Transverse colon (tissue), 4 donors: ENCODE data around the gene POLK.

Experiments
- EP300 ChIP-seq: sonication (generic); formaldehyde crosslinking; IDR thresholded peaks from one replicate; pipeline ENCODE4 v1.6.1; 2017; ENCODE audit warnings: antibody characterized with exemption, low read depth
- POLR2A ChIP-seq: fragments of 450-650 bp; IDR thresholded peaks from one replicate; pipeline ENCODE4 v1.6.1; 2016; ENCODE audit warnings: antibody characterized with exemption, mild to moderate bottlenecking, moderate library complexity
- POLR2AphosphoS5 ChIP-seq, 3 donors: sonication (generic); formaldehyde crosslinking; IDR thresholded peaks; one replicate each; pipeline ENCODE4 v1.6.1; 2016; ENCODE audit warnings: antibody characterized with exemption in 3 of 3
- TF ChIP-seq, protein P1 (sequence below), 5 experiments: fragments of 200-600 bp in 3 of 5; fragments of 450-650 bp in 2 of 5; sonication (generic) in 3 of 5; IDR thresholded peaks; 1 replicate in 2 of 5; 2 replicates in 3 of 5; pipeline ENCODE4 v1.5.1; 2016 to 2017; ENCODE audit warnings: antibody characterized with exemption in 5 of 5, inconsistent platforms in 3 of 5, mild to moderate bottlenecking in 2 of 5, moderate library complexity in 1 of 5

DNA sequence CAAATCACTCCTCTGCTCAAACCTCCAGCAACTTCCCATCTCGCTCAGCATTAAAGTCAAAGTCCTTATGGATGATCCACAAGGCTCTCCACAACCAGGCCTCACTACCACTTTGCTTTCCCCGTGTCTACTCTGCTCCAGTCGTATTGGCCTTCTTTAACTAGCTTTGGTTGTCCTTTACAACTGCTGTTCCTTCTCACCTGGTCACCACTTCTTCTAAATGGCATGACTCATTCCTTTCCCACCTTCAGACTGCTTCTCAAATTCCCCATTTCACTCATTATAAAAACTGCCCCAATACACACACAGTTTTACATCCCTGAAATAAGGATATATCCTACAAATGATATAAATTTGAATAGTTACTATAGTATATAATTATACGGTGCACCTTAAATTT lies 30.7 kb upstream of the POLK start:
- no peak for TF ChIP-seq POLR2A
- TF ChIP-seq, protein P1, sequence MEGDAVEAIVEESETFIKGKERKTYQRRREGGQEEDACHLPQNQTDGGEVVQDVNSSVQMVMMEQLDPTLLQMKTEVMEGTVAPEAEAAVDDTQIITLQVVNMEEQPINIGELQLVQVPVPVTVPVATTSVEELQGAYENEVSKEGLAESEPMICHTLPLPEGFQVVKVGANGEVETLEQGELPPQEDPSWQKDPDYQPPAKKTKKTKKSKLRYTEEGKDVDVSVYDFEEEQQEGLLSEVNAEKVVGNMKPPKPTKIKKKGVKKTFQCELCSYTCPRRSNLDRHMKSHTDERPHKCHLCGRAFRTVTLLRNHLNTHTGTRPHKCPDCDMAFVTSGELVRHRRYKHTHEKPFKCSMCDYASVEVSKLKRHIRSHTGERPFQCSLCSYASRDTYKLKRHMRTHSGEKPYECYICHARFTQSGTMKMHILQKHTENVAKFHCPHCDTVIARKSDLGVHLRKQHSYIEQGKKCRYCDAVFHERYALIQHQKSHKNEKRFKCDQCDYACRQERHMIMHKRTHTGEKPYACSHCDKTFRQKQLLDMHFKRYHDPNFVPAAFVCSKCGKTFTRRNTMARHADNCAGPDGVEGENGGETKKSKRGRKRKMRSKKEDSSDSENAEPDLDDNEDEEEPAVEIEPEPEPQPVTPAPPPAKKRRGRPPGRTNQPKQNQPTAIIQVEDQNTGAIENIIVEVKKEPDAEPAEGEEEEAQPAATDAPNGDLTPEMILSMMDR (IDR thresholded peaks at IDR 0.05): no peak
- no peak for TF ChIP-seq EP300
- TF ChIP-seq POLR2AphosphoS5 (IDR thresholded peaks at IDR 0.05): no peak
